Smooth muscle cell (in vitro differentiated cells): Measurements from ENCODE around the gene RPL18A. TPM values are rescaled to one million over a fixed set of nuclear protein-coding genes. Genes with fewer than 3 reads are reported as not detected.
A peak's percentile ranks its signal among the peaks of the same experiment; 100 is the strongest.

Source experiments
- DNase-seq: peaks from one replicate; lab custom pipeline; 2025; ENCODE audit not compliant: unreplicated experiment; lab: John Stamatoyannopoulos, UW
- H2AFZ ChIP-seq: fragments of 200-600 bp; sonication (generic); 2 replicates; pipeline ENCODE4 v1.6.0; 2016; ENCODE audit warnings: antibody characterized with exemption, low read depth, mild to moderate bottlenecking
- H3F3A ChIP-seq: fragments of 200-600 bp; sonication (generic); 2 replicates; pipeline ENCODE4 v1.6.0; 2017; ENCODE audit warnings: antibody characterized with exemption, low read depth
- H3K27ac ChIP-seq: fragments of 200-600 bp; sonication (generic); 2 replicates; pipeline ENCODE4 v1.5.1; 2016; ENCODE audit warnings: low read depth, mild to moderate bottlenecking
- H3K27me3 ChIP-seq: fragments of 200-600 bp; sonication (generic); 2 replicates; pipeline ENCODE4 v1.6.1; 2016; ENCODE audit warnings: low read depth, mild to moderate bottlenecking
- H3K36me3 ChIP-seq: fragments of 200-600 bp; sonication (generic); 2 replicates; pipeline ENCODE4 v1.5.1; 2016; ENCODE audit warnings: low read depth
- H3K4me1 ChIP-seq: fragments of 200-600 bp; sonication (generic); 2 replicates; pipeline ENCODE4 v1.5.1; 2016; ENCODE audit warnings: low read depth
- H3K4me2 ChIP-seq: fragments of 200-600 bp; sonication (generic); 2 replicates; pipeline ENCODE4 v1.6.0; 2016; ENCODE audit warnings: mild to moderate bottlenecking
- H3K4me3 ChIP-seq: fragments of 200-600 bp; sonication (generic); 2 replicates; pipeline ENCODE4 v1.5.1; 2016; ENCODE audit warnings: mild to moderate bottlenecking
- H3K79me2 ChIP-seq: fragments of 200-600 bp; sonication (generic); 2 replicates; pipeline ENCODE4 v1.6.0; 2016; ENCODE audit warnings: low read depth, mild to moderate bottlenecking
- H3K9ac ChIP-seq: fragments of 200-600 bp; sonication (generic); 2 replicates; pipeline ENCODE4 v1.6.0; 2016; ENCODE audit warnings: low read depth
- H3K9me3 ChIP-seq: fragments of 200-600 bp; sonication (generic); replicated peaks from 2 replicates; pipeline ENCODE4 v1.5.1; 2016; ENCODE audit warnings: low read depth
- H4K20me1 ChIP-seq: fragments of 200-600 bp; sonication (generic); 2 replicates; pipeline ENCODE4 v1.6.0; 2016; ENCODE audit warnings: low read depth
- WGBS: methylation state at CpG from one replicate; pipeline ENCODE4 v1.1.7; 2016; ENCODE audit warnings: low lambda C conversion rate; 5-methylcytosine and 5-hydroxymethylcytosine counted together
- polyA plus RNA-seq: library from polyadenylated mRNA; unstranded; fragments of >200 nt; fragmentation: Nextera tagmentation; extraction: Ambion mirVana; gene quantifications from 2 replicates; pipeline ENCODE4 v1.2.1, GENCODE V29; 2016
- total RNA-seq: library from RNA; depleted of rRNA; stranded (reverse); fragments of >200 nt; gene quantifications from 2 replicates; pipeline ENCODE4 v1.2.3, GENCODE V29; 2014
- TF ChIP-seq, protein P1 (sequence below): fragments of 200-600 bp; sonication (generic); IDR thresholded peaks from 2 replicates; pipeline ENCODE4 v1.5.1; 2017; ENCODE audit warnings: borderline replicate concordance, mild to moderate bottlenecking, antibody characterized with exemption; ENCODE audit not compliant: insufficient read depth, poor library complexity, severe bottlenecking

RPL18A gene
- total and polyA plus RNA-seq, 2 experiments from 2014 or later, result 867 to 1,267 TPM

DNA sequence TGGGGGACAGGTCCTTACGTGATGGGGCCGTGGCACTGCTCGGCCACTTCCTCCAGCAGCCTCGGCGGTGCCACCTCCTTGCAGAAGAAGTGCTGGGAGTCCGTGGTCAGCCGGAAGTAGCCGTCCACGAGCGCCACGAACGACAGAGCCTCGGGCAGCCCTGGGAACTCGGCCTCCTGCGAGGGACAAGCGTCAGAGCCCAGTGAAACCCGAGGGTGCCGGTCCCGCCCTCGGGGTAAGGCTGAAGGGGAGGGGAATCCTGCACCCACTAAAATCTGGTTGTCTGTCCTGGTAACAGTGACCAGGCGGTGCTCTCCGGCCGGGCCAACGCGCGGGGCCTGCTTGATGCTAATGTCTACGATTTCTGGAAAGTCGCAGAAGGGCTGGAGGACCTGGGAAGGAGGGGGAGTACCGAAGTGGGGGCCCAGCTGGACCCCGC, 18.3 kb upstream of the RPL18A start:
- no peaks in the 10 kb centered on the region for H3F3A ChIP-seq
- H3K9me3 ChIP-seq, result no peaks in the 10 kb centered on the region
- TF ChIP-seq, protein P1, sequence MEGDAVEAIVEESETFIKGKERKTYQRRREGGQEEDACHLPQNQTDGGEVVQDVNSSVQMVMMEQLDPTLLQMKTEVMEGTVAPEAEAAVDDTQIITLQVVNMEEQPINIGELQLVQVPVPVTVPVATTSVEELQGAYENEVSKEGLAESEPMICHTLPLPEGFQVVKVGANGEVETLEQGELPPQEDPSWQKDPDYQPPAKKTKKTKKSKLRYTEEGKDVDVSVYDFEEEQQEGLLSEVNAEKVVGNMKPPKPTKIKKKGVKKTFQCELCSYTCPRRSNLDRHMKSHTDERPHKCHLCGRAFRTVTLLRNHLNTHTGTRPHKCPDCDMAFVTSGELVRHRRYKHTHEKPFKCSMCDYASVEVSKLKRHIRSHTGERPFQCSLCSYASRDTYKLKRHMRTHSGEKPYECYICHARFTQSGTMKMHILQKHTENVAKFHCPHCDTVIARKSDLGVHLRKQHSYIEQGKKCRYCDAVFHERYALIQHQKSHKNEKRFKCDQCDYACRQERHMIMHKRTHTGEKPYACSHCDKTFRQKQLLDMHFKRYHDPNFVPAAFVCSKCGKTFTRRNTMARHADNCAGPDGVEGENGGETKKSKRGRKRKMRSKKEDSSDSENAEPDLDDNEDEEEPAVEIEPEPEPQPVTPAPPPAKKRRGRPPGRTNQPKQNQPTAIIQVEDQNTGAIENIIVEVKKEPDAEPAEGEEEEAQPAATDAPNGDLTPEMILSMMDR, result no peak
- no peaks in the 10 kb centered on the region for H4K20me1 ChIP-seq
- DNase-seq, result no peak
- peaks cover 8% of the 10 kb centered on the region for H3K4me1 ChIP-seq
- H3K4me2 ChIP-seq, result peak overlapping the region; percentile 80
- H3K79me2 ChIP-seq, result no peaks in the 10 kb centered on the region
- no peaks in the 10 kb centered on the region for H3K36me3 ChIP-seq
- peaks cover 6% of the 10 kb centered on the region for H3K27me3 ChIP-seq
- WGBS, result 19% methylated on average over 29 of the region's 30 CpGs
- H3K27ac ChIP-seq, result no peak overlapping the region
- H3K4me3 ChIP-seq, result peak overlapping the region; percentile 36
- H2AFZ ChIP-seq, result no peak overlapping the region
- no peak overlapping the region for H3K9ac ChIP-seq

DNA sequence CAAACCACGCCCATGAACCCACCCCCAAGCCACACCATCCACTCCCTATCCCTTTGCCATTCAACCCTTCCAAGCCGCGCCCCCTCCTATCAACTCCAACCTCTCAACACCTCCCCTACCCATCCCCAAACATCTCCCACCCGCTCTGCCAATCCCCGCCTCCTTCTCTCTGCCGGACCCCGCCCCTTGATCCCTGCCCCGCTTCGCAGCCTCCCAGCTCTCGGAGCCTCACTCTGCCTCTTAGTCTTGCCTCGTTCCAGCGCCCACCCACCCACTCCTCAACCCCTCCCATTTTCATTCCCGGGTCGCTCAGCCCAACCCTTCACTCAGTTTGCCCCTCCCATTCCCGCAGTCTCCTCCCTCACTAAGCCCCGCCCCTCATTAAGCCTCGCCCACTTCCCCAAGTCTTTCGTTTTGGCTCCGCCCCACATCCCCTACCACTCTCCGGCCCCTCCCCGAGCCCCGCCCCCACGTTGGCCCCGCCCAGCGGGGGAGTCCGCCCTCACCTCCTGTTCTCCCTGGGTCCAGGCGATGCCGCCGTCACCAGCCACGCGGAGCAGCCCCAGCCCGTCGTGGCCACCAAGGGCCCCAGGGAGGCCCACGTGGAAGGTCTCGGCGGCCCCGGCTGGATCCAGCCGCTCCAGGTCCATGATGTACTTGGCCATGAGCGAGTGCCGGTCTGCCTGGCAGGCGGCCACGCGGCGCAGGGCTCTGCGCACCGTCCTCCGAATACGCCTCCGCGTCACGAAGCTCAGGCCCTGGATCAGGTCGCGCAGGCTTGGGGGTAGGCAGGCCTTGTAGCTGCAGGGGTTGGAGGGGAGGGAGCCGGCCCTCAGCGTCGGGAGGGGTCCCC, 17.7 kb upstream of the RPL18A start:
- Histone ChIP-seq H3F3A (no peaks in the 10 kb centered on the region), H3K27me3 (peaks cover 6% of the 10 kb centered on the region), H3K4me3 (peak overlapping the region; percentile 36), H3K4me1 (peaks cover 8% of the 10 kb centered on the region), H3K36me3 (no peaks in the 10 kb centered on the region), H3K9ac (no peak overlapping the region), H2AFZ (peak overlapping the region; percentile 44), H4K20me1 (no peaks in the 10 kb centered on the region), H3K27ac (no peak overlapping the region), H3K79me2 (no peaks in the 10 kb centered on the region), H3K9me3 (no peaks in the 10 kb centered on the region), H3K4me2 (peak overlapping the region; percentile 80)
- TF ChIP-seq, protein P1, result no peak
- DNase-seq, result peak; percentile 81
- 7% methylated on average over 39 of the region's 56 CpGs for WGBS

GRCh38 chr19:17842663-17843291, 16.9 kb upstream of the RPL18A start:
- DNase-seq, result no peak
- H3K27ac ChIP-seq, result no peak overlapping the region
- H4K20me1 ChIP-seq, result no peaks in the 10 kb centered on the region
- WGBS, result 78% methylated on average over 16 of the region's 20 CpGs
- H3K4me1 ChIP-seq, result peaks cover 9% of the 10 kb centered on the region
- peak overlapping the region; percentile 21 for H3K4me3 ChIP-seq
- H3K4me2 ChIP-seq, result peak overlapping the region; percentile 75
- TF ChIP-seq, protein P1, result no peak
- no peak overlapping the region for H3K9ac ChIP-seq
- H3K9me3 ChIP-seq, result no peaks in the 10 kb centered on the region
- no peaks in the 10 kb centered on the region for H3K79me2 ChIP-seq
- peak overlapping the region; percentile 44 for H2AFZ ChIP-seq
- no peaks in the 10 kb centered on the region for H3K36me3 ChIP-seq
- H3F3A ChIP-seq, result no peaks in the 10 kb centered on the region
- peaks cover 6% of the 10 kb centered on the region for H3K27me3 ChIP-seq
